RCC 7860 (cell line): ENCODE results near the gene HSD17B12.

Experiments used
- DNase-seq: peaks from one replicate; pipeline ENCODE4 v3.0.0-alpha.2; 2015; ENCODE audit warnings: low spot score
- FAIRE-seq: peaks from 2 replicates; lab custom pipeline; 2012; peaks lifted over from hg19 to GRCh38; lab: Jason Lieb, UNC

HSD17B12 gene

DNA sequence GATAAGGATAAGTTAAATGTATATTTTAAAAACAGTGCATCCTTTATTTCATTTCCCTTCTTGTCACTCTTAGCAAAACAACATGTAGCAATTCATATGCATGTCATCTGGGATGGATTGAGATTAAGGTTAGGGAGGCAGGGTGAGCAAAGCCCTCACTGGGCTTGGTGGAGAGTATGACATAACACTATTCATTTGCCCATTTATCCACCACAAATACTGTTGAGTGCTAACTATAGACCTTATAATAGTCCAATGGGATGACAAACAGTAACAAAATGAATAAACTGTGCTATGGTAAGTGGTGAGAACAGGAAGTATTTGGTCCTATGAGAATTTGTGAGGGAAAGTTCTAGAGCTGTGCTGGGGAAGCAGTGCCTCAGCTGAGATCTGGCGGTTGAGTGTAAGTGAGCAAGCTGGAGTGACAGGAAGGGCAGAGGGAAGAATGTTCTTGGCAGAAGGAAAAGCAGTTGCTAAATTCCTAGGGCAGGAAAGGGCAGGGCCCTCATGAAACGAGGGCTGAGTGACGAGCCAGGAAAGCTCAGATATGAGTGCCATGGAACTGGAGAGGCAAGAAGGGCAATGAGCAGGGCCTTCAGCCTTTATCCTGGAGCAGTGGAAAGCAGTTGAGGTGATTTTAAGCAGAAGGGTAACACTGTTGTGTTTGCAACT, 6.7 kb downstream of the HSD17B12 start:
- DNase-seq, result no peak
- no peak for FAIRE-seq

DNA sequence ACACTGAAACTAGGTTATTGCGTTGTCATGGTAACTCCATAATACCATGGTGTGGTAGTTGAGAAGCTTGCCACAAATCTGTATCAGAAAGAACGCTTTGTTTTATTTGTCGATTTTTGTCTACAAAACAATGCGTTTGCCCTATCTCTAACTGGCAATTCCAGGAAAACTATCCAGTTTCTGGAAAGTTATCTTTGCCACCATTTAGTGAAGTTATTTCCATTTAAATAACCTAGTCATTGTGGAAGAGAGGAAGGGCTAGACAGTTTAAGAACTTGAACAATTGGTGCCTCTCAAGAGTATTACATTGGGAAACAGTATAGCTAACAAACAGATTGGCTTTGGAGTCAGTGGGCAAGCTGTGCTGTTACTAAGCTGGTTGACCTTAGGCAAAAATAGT, 7.9 kb downstream of the HSD17B12 start:
- FAIRE-seq, result no peak
- DNase-seq, result no peak

DNA sequence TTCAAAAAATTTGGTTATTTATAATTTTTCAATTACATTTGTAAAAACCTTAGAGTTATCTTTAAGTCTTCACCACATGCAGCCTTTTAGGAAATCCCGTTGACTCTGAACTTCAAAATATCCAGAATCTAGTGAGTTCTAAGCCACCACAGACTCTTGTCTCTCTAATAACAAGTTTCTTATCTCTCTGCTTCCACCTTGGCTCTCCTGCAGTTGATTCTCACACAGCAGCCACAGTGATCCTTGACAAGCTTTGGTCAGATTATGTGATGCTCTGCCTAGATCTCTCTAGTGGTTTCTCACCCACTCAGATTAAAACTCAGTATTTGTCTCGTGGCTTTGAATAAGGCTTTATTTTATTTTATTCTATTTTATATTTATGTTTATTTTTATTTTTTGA, 8.6 kb downstream of the HSD17B12 start:
- FAIRE-seq, result no peak
- DNase-seq, result no peak

DNA sequence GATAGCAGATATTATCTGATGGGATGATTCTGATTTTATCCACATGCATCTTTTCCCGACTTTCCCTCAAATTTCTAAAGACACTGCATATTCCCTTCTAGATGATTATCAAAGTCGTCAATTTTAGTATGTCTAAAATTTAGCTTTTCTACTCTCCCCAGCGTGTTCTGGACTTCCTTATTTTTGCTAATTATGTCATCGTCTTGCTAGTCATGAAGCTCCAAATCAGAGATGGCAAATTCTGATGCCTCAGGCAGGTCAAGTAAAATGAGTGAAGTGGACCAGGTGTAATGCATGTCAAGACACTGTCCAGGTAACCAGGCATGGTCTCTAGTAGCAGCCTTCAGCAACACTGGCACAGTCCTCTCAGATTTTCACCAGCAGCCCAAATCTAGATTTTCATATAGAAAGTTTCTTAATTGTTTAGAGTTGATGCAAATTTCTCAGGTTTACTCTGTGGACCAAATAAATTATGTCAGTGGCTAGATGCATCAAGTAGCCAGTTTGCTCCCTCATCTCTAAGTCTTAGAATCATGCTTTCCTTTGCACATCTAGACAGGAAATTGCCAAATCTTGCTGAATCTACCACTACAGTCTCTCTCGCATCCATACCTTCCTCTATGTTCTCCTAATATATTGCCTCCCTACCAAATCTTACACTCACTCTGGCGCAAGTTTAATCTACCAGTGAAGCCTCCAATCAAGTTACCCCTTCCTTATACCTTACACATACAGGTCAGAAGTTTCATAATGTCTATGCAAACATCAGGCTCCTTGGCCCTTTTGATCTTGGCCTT, 10.6 kb downstream of the HSD17B12 start:
- FAIRE-seq (no peak), DNase-seq (no peak)

DNA sequence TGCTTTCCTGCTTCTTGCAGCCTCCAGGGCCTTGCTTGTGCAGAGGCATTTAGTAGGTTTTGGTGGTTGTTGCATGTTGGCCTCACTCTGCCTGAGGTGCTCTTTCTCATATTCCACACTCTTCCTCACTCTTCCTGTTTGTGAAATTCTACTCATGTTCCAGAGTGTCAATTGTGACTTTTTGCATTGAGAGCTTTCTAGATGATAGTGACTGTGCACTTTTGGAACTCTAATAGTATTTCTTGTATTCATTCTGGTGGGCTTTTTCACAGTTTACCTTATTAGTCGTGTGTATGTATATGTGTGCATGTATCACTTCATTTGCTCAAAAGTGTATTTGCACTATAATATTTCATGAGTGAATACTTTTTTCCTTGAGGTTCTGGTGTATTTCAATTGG, 11.3 kb downstream of the HSD17B12 start:
- DNase-seq (no peak), FAIRE-seq (no peak)

DNA sequence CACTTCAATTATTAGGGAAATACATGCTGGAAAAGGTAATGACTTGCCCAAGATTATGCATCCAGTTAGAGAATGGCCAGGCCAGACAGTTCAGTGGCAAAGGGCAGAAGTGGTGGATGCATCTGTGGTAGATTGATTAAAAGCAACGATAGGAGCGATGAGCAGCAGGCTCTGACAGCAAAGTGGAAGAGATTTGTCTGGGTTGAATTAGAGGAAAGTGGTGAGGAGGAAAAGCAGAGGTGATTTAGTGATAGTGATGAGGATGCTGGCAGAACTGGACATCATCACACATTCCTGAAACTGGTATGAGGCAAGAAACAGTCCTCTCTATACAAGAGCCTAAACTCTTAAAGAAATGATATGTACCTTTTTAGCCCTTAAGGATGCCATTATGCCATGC, 12.5 kb downstream of the HSD17B12 start:
- FAIRE-seq, result no peak
- DNase-seq, result no peak

DNA sequence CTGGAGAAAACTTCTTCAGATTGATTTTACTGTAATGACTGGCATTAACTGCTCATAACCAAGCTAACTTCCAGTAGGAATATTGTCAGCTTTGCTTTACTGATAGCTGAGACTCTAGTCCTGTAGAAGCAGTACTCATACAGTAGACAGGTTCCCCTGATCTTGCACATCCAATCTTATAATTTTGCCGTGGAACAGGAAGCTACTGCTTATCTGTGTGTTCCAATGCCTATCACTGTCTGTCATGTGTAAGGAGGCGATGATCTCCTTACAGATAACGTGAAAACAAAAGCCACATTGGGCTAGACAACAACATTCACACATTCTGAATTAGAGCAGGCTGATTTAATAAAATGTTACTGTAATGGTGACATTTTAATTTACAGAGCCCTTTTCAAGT, 13.2 kb downstream of the HSD17B12 start:
- DNase-seq (no peak), FAIRE-seq (no peak)

DNA sequence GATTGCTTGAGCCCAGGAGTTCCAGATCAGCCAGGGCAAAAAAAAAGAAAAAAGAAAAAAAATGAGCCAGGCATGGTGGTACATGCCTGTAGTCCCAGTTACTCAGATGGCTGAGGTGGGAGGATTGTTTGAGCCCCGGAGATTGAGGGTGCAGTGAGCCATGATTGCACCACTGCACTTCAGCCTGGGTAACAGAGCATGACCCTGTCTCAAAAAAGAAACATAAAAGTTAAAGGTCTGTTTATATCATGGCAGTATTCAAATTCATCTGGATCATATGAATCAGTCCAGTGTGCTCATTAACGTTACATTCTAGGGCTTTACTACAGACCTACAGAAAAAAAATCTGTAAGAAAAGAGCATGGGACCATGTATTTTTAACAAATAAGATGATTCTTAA, 13.9 kb downstream of the HSD17B12 start:
- no peak for FAIRE-seq
- DNase-seq, result no peak

DNA sequence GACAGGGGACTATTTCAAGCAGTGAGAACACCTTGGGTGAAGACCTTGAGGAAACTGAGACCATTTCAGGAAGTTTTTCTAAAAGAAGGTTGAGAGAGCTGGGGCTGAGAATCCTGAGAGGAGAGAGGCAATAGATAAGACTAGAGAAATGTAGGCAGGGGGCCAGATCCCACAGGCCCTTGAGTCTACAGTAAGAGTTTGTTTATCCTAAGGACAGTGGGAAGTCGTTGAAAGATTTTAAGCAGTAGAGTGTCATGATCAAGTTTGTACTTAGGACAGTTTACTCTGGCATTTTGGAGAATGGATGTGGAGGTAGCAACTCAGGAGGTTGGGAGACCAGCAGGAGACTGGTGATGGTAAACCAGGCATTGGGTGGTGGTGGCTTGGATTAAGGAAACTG, 17.1 kb downstream of the HSD17B12 start:
- no peak for FAIRE-seq

DNA sequence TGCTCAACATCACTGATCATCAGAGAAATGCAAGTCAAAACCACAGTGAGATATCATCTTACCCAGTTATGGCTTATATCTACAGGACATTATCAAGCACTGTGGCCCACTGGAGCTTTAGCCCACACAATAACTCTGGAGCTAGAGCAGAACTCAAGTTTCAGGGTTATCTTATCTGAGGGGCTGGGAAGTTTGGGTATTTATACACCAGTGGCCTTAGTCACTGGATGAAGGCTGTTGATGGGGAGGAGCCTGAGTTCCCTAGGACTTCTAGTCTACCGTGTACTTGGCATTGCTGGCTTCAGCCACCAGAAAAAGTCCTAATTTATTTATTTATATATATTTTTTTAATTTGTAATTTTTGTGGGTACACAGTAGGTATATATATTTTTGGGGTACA, 19.3 kb downstream of the HSD17B12 start:
- FAIRE-seq (no peak), DNase-seq (no peak)

More for the DNA sequence above, 17.1 kb downstream of the HSD17B12 start:
- no peak for DNase-seq

DNA sequence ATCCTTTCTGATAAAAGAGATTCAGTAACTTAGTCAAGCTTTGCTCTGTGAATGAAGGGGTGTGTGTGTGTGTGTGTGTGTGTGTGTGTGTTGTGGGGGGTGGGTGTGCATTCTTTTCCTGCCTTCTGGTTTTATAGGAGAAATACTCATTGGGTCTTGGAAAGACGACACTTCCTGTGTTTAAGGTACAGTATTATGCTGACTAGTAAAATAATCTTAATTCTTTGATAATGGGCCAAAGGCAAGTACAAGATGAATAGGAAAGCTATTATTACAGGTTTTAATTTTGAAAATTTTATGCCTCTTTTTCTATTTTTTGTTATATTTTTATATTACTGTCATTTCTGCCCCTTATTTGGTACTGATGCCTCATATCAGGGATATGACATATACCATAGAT, 26.1 kb downstream of the HSD17B12 start:
- FAIRE-seq (no peak), DNase-seq (no peak)

DNA sequence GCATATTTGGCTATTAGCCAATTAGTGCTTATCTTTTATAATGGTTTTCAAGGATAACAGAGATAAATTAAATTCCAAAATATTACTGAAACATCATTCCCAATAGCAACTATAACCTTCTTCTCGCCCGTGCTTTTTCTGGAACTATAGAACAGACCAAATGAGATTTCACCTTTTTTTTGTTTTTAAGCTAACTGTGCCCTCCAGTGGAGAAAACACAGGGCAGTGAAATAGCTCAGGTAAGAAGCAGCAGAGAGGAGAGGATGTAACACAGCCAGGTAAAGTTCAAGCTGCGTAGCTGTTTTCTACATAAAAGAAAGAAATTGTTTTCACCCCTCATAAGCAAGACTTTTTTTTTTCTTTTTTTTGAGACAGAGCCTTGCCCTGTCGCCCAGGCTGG, 28.2 kb downstream of the HSD17B12 start:
- no peak for FAIRE-seq
- no peak for DNase-seq

DNA sequence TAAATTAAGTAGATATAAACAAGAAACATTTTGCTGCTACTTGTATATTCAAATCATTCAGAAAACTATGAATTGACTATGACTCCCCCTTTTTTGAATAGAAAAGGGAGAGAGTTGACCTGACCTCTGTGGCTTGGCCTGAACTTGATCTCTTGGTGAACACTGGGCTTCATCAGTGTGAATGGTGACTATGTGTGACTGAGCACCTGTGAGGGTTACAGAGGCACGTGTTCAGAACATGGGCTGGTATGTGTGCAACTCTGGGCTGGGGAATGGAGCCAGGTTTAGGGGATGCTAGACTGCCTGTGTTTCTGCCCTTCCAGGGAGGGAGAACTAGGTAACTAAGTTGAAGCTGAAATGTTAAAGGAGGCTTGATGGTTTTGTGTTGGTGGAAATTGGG, 29.2 kb downstream of the HSD17B12 start:
- FAIRE-seq, result no peak
- DNase-seq, result no peak

DNA sequence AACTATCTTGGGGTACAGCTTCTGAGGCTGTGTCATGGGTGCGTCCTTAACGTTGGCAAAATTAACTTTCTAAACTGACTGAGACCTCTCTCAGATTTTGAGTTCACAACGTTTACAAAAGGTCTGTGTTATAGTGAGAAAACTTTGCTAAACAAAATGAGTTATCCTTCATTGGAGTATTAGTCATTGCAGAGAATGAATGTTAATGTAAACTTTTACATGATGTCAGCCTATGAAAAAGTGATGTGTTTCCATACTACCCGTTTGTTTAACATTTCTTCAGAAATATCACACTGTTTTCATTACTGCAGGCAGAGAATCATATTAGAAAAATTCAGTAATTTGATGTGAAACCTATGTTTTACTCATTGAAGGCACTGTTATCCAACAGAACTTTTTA, 32.1 kb downstream of the HSD17B12 start:
- no peak for DNase-seq
- FAIRE-seq, result no peak

DNA sequence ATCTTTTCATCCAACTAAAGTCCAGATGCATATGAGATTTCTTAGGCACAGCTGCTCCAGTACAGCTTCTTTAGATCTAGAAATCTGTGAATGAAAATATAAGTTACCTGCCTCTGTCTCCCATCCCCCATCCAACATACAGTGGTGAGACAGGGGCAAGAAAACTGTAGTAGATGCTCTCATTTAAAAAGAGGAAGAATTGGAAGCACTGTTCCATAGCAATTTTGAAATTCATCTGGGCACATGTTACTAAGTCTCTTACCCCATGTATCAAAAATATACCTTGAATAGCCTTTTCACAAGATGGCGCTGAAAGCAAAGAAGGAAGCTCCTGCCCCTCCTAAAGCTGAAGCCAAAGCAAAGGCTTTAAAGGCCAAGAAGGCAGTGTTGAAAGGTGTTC, 37.8 kb downstream of the HSD17B12 start:
- no peak for FAIRE-seq

DNA sequence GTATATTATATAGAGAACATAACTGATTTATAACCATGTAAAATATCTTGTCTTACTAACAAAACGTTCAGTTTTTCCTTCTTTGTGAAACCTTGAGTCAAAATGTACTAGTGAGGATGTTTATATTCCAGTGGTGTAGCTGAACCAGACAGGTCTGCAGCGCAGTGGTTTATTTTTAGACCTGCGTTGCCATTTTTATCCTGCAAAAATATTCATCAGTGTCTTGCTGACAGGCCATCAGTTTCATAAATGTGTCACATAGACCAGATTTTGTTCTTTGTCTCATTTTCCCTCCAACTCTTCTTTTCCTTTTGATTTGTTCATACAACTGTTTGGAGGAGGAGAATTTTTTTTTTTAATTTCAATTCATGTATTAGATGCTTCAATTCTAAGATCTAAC, 43.1 kb downstream of the HSD17B12 start:
- no peak for FAIRE-seq
- no peak for DNase-seq

More for the DNA sequence above, 37.8 kb downstream of the HSD17B12 start:
- DNase-seq, result no peak

DNA sequence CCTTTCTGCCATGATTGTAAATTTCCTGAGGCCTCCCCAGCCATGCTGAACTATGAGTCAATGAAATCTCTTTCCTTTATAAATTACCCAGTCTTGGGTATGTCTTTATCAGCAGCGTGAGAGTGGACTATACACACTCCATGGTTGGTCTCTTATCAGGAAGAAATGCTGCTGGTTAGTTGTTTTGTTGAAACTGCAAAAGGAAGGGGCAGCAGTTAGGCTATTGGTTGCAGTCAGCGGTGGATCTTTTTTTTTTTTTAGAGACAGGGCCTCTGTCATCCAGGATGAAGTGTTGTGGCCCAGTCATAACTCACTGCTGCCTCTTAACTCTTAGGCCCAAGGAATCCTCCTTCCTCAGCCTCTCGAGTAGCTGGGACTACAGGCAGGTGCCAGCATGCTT, 51.7 kb downstream of the HSD17B12 start:
- no peak for FAIRE-seq
- no peak for DNase-seq

DNA sequence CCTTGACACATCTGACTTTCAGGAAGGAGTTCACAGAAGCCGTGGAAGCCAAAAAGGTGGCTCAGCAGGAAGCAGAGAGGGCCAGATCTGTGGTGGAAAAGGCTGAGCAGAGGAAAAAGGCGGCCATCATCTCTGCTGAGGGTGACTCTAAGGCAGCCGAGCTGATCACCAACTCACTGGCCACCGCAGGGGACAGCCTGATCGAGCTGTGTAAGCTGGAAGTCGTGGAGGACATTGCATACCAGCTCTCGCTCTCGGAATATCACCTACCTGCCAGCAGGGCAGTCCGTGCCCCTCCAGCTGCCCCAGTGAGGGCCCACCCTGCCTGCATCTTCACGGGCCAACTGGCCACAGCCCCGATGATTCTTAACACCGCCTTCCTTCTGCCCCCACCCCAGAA, 53.7 kb downstream of the HSD17B12 start:
- FAIRE-seq, result no peak
- no peak for DNase-seq

DNA sequence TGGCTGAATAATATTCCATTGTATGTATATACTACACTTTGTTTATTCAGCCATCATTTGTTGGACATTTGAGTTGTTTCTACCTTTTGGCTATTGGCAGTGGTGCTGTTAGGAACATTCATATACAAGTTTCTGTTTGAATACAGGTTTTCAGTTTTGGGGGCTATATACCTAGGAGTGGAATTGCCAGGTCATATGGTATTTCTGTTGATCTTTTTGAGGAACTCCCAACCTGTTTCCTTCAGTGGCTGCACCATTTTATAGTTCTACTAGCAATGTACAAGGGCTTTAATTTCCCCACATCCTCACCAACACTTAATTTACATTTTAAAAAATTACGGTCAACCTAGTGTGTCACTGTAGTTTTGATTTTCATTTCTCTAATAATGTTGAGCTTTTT, 54.6 kb downstream of the HSD17B12 start:
- no peak for FAIRE-seq

DNA sequence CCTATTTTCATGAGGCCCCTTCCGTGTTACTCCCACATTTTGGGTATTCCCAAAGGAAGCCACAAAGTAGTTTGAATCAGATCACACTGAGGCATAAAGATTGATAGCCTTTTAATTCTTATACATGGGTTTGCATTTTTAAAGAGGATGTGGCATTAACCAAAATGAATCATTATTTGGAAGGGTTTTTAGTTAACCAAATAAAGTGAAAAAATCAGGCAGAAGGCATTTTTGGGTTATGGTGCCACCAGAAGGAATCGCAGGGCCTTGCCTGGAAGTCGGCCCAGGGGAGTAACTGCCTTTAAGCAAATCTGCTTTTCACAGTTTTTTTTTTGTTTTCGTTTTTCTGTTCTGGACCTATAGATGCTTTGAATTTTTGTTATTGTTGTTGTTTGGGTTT, 55.4 kb downstream of the HSD17B12 start:
- DNase-seq (peak; percentile 45), FAIRE-seq (peak; percentile 73)

More for the DNA sequence above, 54.6 kb downstream of the HSD17B12 start:
- DNase-seq, result no peak

DNA sequence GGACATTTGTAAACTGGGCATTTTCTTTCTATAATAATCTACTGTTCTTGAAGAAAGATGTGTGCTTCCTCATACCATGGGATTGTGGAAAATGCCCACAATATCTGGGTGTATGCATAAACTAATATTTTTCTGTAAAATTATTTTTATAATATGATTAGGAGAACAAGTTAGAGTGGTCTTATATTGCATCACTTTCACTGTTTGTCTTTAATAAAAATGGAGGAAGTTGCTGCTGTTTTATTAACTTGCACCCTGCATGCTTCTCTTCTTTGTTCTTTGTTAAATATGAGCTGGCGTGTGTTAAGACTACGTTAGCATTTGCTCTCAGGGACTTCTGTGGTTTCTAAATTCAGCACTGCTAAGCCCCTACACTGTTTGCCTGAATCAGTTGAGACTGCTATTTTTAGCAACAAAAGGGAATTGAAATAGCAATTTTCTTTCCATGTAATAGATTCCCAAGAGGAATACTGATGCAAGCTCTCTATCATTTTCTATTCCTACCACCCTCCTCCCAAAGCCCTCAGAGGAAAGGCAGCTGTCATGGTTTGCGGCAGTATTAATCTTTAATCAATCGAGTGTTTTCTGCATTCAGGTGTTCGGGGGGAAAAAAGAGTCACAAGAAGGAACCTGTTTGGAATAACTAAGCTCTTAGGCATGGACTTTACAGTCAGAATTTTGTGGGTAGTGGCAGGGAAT, 56.1 kb downstream of the HSD17B12 start:
- DNase-seq, result no peak

DNA sequence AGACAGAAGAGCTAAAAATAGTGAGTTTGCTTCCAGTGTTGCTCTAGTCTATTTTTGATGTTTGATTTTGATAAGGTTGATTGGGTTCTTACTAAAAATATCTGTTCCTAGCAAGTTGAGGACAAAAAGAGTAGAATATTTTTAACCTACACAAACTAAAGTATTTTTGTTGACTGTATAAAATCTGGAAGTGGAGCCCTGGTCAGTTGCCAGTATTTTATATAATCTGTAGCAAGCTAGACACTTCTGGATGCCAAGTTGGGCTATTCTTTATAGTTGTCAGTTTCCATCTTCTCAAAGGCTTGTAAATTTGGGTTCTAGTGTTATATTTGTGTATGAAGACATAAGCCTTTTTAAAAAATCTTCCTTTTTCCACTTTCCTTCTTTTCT, 56.7 kb downstream of the HSD17B12 start:
- DNase-seq, result no peak
- no peak for FAIRE-seq

More for the DNA sequence above, 56.1 kb downstream of the HSD17B12 start:
- no peak for FAIRE-seq
